ENCODE measurements around the gene ZBP1. TPM values are rescaled to one million over a fixed set of nuclear protein-coding genes. Genes with fewer than 3 reads are reported as not detected.
A peak's percentile ranks its signal among the peaks of the same experiment; 100 is the strongest.

The ZBP1 gene
- not detected for polyA plus RNA-seq (2013, experiment 1 of 2)
- not detected for polyA plus RNA-seq (2013, experiment 2 of 2)

- Histone ChIP-seq H3K4ac (ENCODE audit: low read length) (no peak within 1 kb of the TSS), H3K9me3 (replicated peaks in 1 of 2; ENCODE audit: control insufficient read depth in 2 of 2, insufficient read depth in 1 of 2, low read depth in 1 of 2, low read length in 2 of 2) (peaks cover 2 to 4% of the 10 kb centered on the region in 2 donors), H2AK5ac (ENCODE audit: low read depth, low read length) (no peak within 1 kb of the TSS), H2BK12ac (ENCODE audit: low read length) (no peak within 1 kb of the TSS), H3K9ac (ENCODE audit: low read depth, low read length, poor library complexity) (no peak within 1 kb of the TSS), H3K4me1 (ENCODE audit: control insufficient read depth in 2 of 2, insufficient read depth in 1 of 2, low read depth in 1 of 2, low read length in 2 of 2) (peaks cover 0 to 1% of the 10 kb centered on the region in 2 donors), H3K4me2 (ENCODE audit: insufficient read depth, low read length, poor library complexity, severe bottlenecking) (no peak within 1 kb of the TSS), H3K27ac (replicated peaks; ENCODE audit: low read length) (no peak within 1 kb of the TSS), H3K27me3 (ENCODE audit: control insufficient read depth in 3 of 3, insufficient read depth in 3 of 3, low read depth in 1 of 3, low read length in 3 of 3) (peaks cover 0 to 18% (median 2%) of the 10 kb centered on the region in 3 experiments), H4K91ac (ENCODE audit: low read depth, low read length, poor library complexity) (no peak within 1 kb of the TSS), H3K23ac (ENCODE audit: low read depth, low read length, poor library complexity) (no peak within 1 kb of the TSS), H3K79me1 (ENCODE audit: low read depth, low read length) (no peaks in the 10 kb centered on the region), H4K8ac (ENCODE audit: low read depth, low read length) (no peak within 1 kb of the TSS), H2BK5ac (ENCODE audit: low read length) (no peak within 1 kb of the TSS), H2BK120ac (ENCODE audit: low read depth, low read length) (no peak within 1 kb of the TSS), H3K36me3 (replicated peaks in 1 of 2; ENCODE audit: control insufficient read depth in 2 of 2, insufficient read depth in 2 of 2, low read length in 2 of 2) (no peaks in the 10 kb centered on the region), H3K18ac (ENCODE audit: low read length) (no peak within 1 kb of the TSS), H3K4me3 (ENCODE audit: low read length in 2 of 2) (no peak within 1 kb of the TSS), H2BK15ac (ENCODE audit: low read length) (no peak within 1 kb of the TSS), H2AFZ (ENCODE audit: low read length) (no peak within 1 kb of the TSS), H3K14ac (ENCODE audit: low read length) (no peak within 1 kb of the TSS)
- no peak for DNase-seq (ENCODE audit: low spot score)
- WGBS, 2 donors (ENCODE audit: extremely low coverage in 2 of 2, insufficient read length in 2 of 2, insufficient replicate concordance in 1 of 2) = no CpG with 5 or more reads among the region's 18 CpGs
These were observed at the start of gene ZBP1 for GRCh38 chr20:57620274-57620990. TSS of gene ZBP1 (minus strand) at chr20:57620426. CDS start at chr20:57620295, 131 bp downstream.

- Histone ChIP-seq H2BK15ac (ENCODE audit: low read length) (no peak overlapping the region), H2AK5ac (ENCODE audit: low read depth, low read length) (no peak overlapping the region), H3K18ac (ENCODE audit: low read length) (peak overlapping the region; percentile 52), H3K79me1 (ENCODE audit: low read depth, low read length) (no peaks in the 10 kb centered on the region), H3K36me3 (replicated peaks in 1 of 2; ENCODE audit: control insufficient read depth in 2 of 2, insufficient read depth in 2 of 2, low read length in 2 of 2) (no peaks in the 10 kb centered on the region), H4K91ac (ENCODE audit: low read depth, low read length, poor library complexity) (no peak overlapping the region), H2AFZ (ENCODE audit: low read length) (no peak overlapping the region), H3K14ac (ENCODE audit: low read length) (no peak overlapping the region), H4K8ac (ENCODE audit: low read depth, low read length) (no peak overlapping the region), H3K9me3 (replicated peaks in 1 of 2; ENCODE audit: control insufficient read depth in 2 of 2, insufficient read depth in 1 of 2, low read depth in 1 of 2, low read length in 2 of 2) (no peaks in the 10 kb centered on the region), H3K27ac (replicated peaks; ENCODE audit: low read length) (no peak overlapping the region), H2BK5ac (ENCODE audit: low read length) (no peak overlapping the region), H3K4me3 (ENCODE audit: low read length in 2 of 2) (no peak overlapping the region), H3K9ac (ENCODE audit: low read depth, low read length, poor library complexity) (no peak overlapping the region), H2BK120ac (ENCODE audit: low read depth, low read length) (no peak overlapping the region), H3K4ac (ENCODE audit: low read length) (no peak overlapping the region), H3K4me1 (ENCODE audit: control insufficient read depth in 2 of 2, insufficient read depth in 1 of 2, low read depth in 1 of 2, low read length in 2 of 2) (peaks cover 4 to 6% of the 10 kb centered on the region in 2 donors), H2BK12ac (ENCODE audit: low read length) (no peak overlapping the region), H3K27me3 (ENCODE audit: control insufficient read depth in 3 of 3, insufficient read depth in 3 of 3, low read depth in 1 of 3, low read length in 3 of 3) (no peaks in the 10 kb centered on the region), H3K4me2 (ENCODE audit: insufficient read depth, low read length, poor library complexity, severe bottlenecking) (no peak overlapping the region), H3K23ac (ENCODE audit: low read depth, low read length, poor library complexity) (no peak overlapping the region)
- no peak for DNase-seq (ENCODE audit: low spot score)
- no CpG with 5 or more reads among the region's 8 CpGs for WGBS, 2 donors (ENCODE audit: extremely low coverage in 2 of 2, insufficient read length in 2 of 2, insufficient replicate concordance in 1 of 2)
These were observed 49.4 kb upstream of the ZBP1 start for GRCh38 chr20:57669632-57670031.

GRCh38 chr20:57667924-57668782 lies 47.9 kb upstream of the ZBP1 start:
- no peak for DNase-seq (ENCODE audit: low spot score)
- Histone ChIP-seq H3K23ac (ENCODE audit: low read depth, low read length, poor library complexity) (no peak overlapping the region), H3K79me1 (ENCODE audit: low read depth, low read length) (no peaks in the 10 kb centered on the region), H2AK5ac (ENCODE audit: low read depth, low read length) (peak overlapping the region; percentile 50), H3K27ac (replicated peaks; ENCODE audit: low read length) (no peak overlapping the region), H3K4me1 (ENCODE audit: control insufficient read depth in 2 of 2, insufficient read depth in 1 of 2, low read depth in 1 of 2, low read length in 2 of 2) (peaks cover 4 to 6% of the 10 kb centered on the region in 2 donors), H2BK15ac (ENCODE audit: low read length) (no peak overlapping the region), H4K8ac (ENCODE audit: low read depth, low read length) (no peak overlapping the region), H3K9me3 (replicated peaks in 1 of 2; ENCODE audit: control insufficient read depth in 2 of 2, insufficient read depth in 1 of 2, low read depth in 1 of 2, low read length in 2 of 2) (no peaks in the 10 kb centered on the region), H3K36me3 (replicated peaks in 1 of 2; ENCODE audit: control insufficient read depth in 2 of 2, insufficient read depth in 2 of 2, low read length in 2 of 2) (no peaks in the 10 kb centered on the region), H3K4me3 (ENCODE audit: low read length in 2 of 2) (no peak overlapping the region), H2BK120ac (ENCODE audit: low read depth, low read length) (no peak overlapping the region), H3K18ac (ENCODE audit: low read length) (no peak overlapping the region), H3K4me2 (ENCODE audit: insufficient read depth, low read length, poor library complexity, severe bottlenecking) (no peak overlapping the region), H3K9ac (ENCODE audit: low read depth, low read length, poor library complexity) (no peak overlapping the region), H3K14ac (ENCODE audit: low read length) (no peak overlapping the region), H3K27me3 (ENCODE audit: control insufficient read depth in 3 of 3, insufficient read depth in 3 of 3, low read depth in 1 of 3, low read length in 3 of 3) (no peaks in the 10 kb centered on the region), H2BK5ac (ENCODE audit: low read length) (no peak overlapping the region), H2BK12ac (ENCODE audit: low read length) (no peak overlapping the region), H3K4ac (ENCODE audit: low read length) (no peak overlapping the region), H2AFZ (ENCODE audit: low read length) (no peak overlapping the region), H4K91ac (ENCODE audit: low read depth, low read length, poor library complexity) (no peak overlapping the region)
- no CpG with 5 or more reads among the region's 18 CpGs for WGBS, 2 donors (ENCODE audit: extremely low coverage in 2 of 2, insufficient read length in 2 of 2, insufficient replicate concordance in 1 of 2)

GRCh38 chr20:57667388-57667787 lies 47.2 kb upstream of the ZBP1 start:
- Histone ChIP-seq H2AK5ac (ENCODE audit: low read depth, low read length) (peak overlapping the region; percentile 43), H3K36me3 (replicated peaks in 1 of 2; ENCODE audit: control insufficient read depth in 2 of 2, insufficient read depth in 2 of 2, low read length in 2 of 2) (no peaks in the 10 kb centered on the region), H3K9ac (ENCODE audit: low read depth, low read length, poor library complexity) (no peak overlapping the region), H4K91ac (ENCODE audit: low read depth, low read length, poor library complexity) (no peak overlapping the region), H3K27me3 (ENCODE audit: control insufficient read depth in 3 of 3, insufficient read depth in 3 of 3, low read depth in 1 of 3, low read length in 3 of 3) (no peaks in the 10 kb centered on the region), H3K4me3 (ENCODE audit: low read length in 2 of 2) (no peak overlapping the region), H2BK15ac (ENCODE audit: low read length) (no peak overlapping the region), H2BK120ac (ENCODE audit: low read depth, low read length) (peak overlapping the region; percentile 27), H3K4me2 (ENCODE audit: insufficient read depth, low read length, poor library complexity, severe bottlenecking) (no peak overlapping the region), H3K4ac (ENCODE audit: low read length) (no peak overlapping the region), H3K14ac (ENCODE audit: low read length) (peak overlapping the region; percentile 17), H3K4me1 (ENCODE audit: control insufficient read depth in 2 of 2, insufficient read depth in 1 of 2, low read depth in 1 of 2, low read length in 2 of 2) (peaks cover under 1 to 3% of the 10 kb centered on the region in 2 donors), H3K27ac (replicated peaks; ENCODE audit: low read length) (no peak overlapping the region), H3K23ac (ENCODE audit: low read depth, low read length, poor library complexity) (no peak overlapping the region), H4K8ac (ENCODE audit: low read depth, low read length) (no peak overlapping the region), H2BK12ac (ENCODE audit: low read length) (no peak overlapping the region), H3K79me1 (ENCODE audit: low read depth, low read length) (no peaks in the 10 kb centered on the region), H2BK5ac (ENCODE audit: low read length) (no peak overlapping the region), H3K18ac (ENCODE audit: low read length) (no peak overlapping the region), H2AFZ (ENCODE audit: low read length) (no peak overlapping the region), H3K9me3 (replicated peaks in 1 of 2; ENCODE audit: control insufficient read depth in 2 of 2, insufficient read depth in 1 of 2, low read depth in 1 of 2, low read length in 2 of 2) (no peaks in the 10 kb centered on the region)
- no peak for DNase-seq (ENCODE audit: low spot score)
- WGBS, 2 donors (ENCODE audit: extremely low coverage in 2 of 2, insufficient read length in 2 of 2, insufficient replicate concordance in 1 of 2) = no CpG with 5 or more reads among the region's 16 CpGs

Data from neuronal stem cell (in vitro differentiated cells).